ENCODE data around the gene RNGTT.
"Not testable (repeated sequence)": the region's sequence is repeated elsewhere in the genome, so short reads cannot be mapped to it uniquely, and the experiment has no call there.

- TF ChIP-seq, protein P1, sequence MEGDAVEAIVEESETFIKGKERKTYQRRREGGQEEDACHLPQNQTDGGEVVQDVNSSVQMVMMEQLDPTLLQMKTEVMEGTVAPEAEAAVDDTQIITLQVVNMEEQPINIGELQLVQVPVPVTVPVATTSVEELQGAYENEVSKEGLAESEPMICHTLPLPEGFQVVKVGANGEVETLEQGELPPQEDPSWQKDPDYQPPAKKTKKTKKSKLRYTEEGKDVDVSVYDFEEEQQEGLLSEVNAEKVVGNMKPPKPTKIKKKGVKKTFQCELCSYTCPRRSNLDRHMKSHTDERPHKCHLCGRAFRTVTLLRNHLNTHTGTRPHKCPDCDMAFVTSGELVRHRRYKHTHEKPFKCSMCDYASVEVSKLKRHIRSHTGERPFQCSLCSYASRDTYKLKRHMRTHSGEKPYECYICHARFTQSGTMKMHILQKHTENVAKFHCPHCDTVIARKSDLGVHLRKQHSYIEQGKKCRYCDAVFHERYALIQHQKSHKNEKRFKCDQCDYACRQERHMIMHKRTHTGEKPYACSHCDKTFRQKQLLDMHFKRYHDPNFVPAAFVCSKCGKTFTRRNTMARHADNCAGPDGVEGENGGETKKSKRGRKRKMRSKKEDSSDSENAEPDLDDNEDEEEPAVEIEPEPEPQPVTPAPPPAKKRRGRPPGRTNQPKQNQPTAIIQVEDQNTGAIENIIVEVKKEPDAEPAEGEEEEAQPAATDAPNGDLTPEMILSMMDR (IDR thresholded peaks at IDR 0.05), result not testable (repeated sequence)
- not testable (repeated sequence) for TF ChIP-seq POLR2A, POLR2AphosphoS5, EP300 (IDR thresholded peaks at IDR 0.05)
Measured at GRCh38 chr6:88907148-88907547, 56.3 kb downstream of the RNGTT start.
